Measurements from ENCODE around the gene DPM3. TPM values are rescaled to one million over a fixed set of nuclear protein-coding genes. Genes with fewer than 3 reads are reported as not detected.

Gene DPM3
- total and polyA plus RNA-seq, 2 of the 4 experiments (the other 2 are of a cell fraction) = 29.0 to 129 TPM

DNA sequence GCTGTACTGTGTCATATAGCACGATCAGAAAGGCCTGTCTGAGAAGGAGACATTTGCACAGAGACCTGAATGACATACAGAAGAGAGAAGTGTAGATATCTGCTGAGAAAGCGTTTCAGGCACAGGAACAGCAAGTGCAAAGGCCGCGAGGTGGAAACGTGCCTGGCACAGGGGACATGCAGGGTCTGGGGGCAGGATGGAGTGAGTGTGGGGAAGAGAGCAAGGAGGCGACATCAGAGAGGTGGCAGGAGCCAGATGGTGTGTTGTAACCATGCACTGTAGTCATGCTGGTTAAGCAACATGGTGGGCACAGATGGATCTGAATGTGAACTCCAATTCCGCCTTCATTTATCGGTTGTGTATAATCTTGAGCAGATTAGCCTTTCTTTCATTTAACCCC is 19.8 kb upstream of the DPM3 start:
- ChIA-PET POLR2A (ENCODE audit: unreplicated experiment) (no interaction called here), CTCF (no interaction called here)
- Histone ChIP-seq H3K23ac (ENCODE audit: low read depth, low read length) (no peak overlapping the region), H4K8ac (ENCODE audit: low read depth in 2 of 2, low read length in 2 of 2) (no peak overlapping the region), H2AK9ac (replicated peaks; ENCODE audit: low read depth, low read length, poor library complexity) (no peak overlapping the region), H3K56ac (ENCODE audit: extremely low read depth, insufficient read depth, low read length) (no peak overlapping the region), H2BK15ac (ENCODE audit: low read depth, low read length) (no peak overlapping the region), H3K4me2 (ENCODE audit: low read depth, low read length) (no peak overlapping the region), H3K27me3 (ENCODE audit: control insufficient read depth, insufficient read depth, low read length) (peaks cover 7% of the 10 kb centered on the region), H2AK5ac (ENCODE audit: low read depth, low read length) (no peak overlapping the region), H3K14ac (replicated peaks; ENCODE audit: low read depth, low read length) (no peak overlapping the region), H4K20me1 (ENCODE audit: insufficient read depth, low read length) (no peaks in the 10 kb centered on the region), H3K9me3 (ENCODE audit: control insufficient read depth, insufficient read depth, low read length) (no peaks in the 10 kb centered on the region), H3K4ac (ENCODE audit: low read depth, low read length) (no peak overlapping the region), H2BK120ac (ENCODE audit: low read depth, low read length) (no peak overlapping the region), H3K9me1 (ENCODE audit: insufficient read depth, low read length) (no peaks in the 10 kb centered on the region), H3K27ac (ENCODE audit: insufficient read depth, low read length) (no peak overlapping the region), H4K5ac (ENCODE audit: low read depth, low read length) (no peak overlapping the region), H2BK5ac (ENCODE audit: low read depth, low read length, poor library complexity, severe bottlenecking) (no peak overlapping the region), H3K36me3 (ENCODE audit: control insufficient read depth, insufficient read depth, low read length) (no peaks in the 10 kb centered on the region), H2AFZ (replicated peaks; ENCODE audit: low read length, poor library complexity) (no peak overlapping the region), H3K18ac (ENCODE audit: low read depth, low read length) (no peak overlapping the region), H3K4me3 (ENCODE audit: insufficient read depth, low read depth, low read length) (no peak overlapping the region), H4K91ac (ENCODE audit: insufficient read depth, low read depth, low read length) (no peak overlapping the region), H3K79me1 (ENCODE audit: low read depth in 1 of 2, low read length in 2 of 2) (no peaks in the 10 kb centered on the region), H2BK20ac (ENCODE audit: low read depth, low read length) (no peak overlapping the region), H3K9ac (ENCODE audit: low read depth, low read length) (no peak overlapping the region), H3K4me1 (ENCODE audit: control insufficient read depth, insufficient read depth, low read length) (no peaks in the 10 kb centered on the region)
- no TSS peak for BruUV-seq (replicated peaks)
- intact Hi-C loops (cut with micrococcal nuclease) (no loop called here), in situ Hi-C loops (cut with MboI; ENCODE audit: low sequenced_read_pairs) (no loop called here), dilution Hi-C loops (cut with HindIII; ENCODE audit: low sequenced_read_pairs, unreplicated experiment) (no loop called here)
- TF ChIP-seq MAZ (IDR thresholded peaks at IDR 0.05; ENCODE audit: borderline replicate concordance, low read depth, low read length) = no peak
- no peak for TF ChIP-seq CEBPB (IDR thresholded peaks at IDR 0.05; ENCODE audit: low read depth, low read length)
- TF ChIP-seq MAFK (IDR thresholded peaks at IDR 0.05; ENCODE audit: low read depth, low read length) = no peak
- TF ChIP-seq NFE2L2 (IDR thresholded peaks at IDR 0.05; ENCODE audit: low read depth, low read length) = no peak
- no peak for TF ChIP-seq RFX5 (IDR thresholded peaks at IDR 0.05; ENCODE audit: low read depth, low read length)
- no peak for TF ChIP-seq MXI1 (IDR thresholded peaks at IDR 0.05; ENCODE audit: borderline replicate concordance, low read depth, low read length)
- TF ChIP-seq SMC3 (IDR thresholded peaks at IDR 0.05; ENCODE audit: low read depth, low read length) = no peak
- no peak for TF ChIP-seq RCOR1 (IDR thresholded peaks at IDR 0.05; ENCODE audit: insufficient replicate concordance, low read length)
- TF ChIP-seq, protein P1, sequence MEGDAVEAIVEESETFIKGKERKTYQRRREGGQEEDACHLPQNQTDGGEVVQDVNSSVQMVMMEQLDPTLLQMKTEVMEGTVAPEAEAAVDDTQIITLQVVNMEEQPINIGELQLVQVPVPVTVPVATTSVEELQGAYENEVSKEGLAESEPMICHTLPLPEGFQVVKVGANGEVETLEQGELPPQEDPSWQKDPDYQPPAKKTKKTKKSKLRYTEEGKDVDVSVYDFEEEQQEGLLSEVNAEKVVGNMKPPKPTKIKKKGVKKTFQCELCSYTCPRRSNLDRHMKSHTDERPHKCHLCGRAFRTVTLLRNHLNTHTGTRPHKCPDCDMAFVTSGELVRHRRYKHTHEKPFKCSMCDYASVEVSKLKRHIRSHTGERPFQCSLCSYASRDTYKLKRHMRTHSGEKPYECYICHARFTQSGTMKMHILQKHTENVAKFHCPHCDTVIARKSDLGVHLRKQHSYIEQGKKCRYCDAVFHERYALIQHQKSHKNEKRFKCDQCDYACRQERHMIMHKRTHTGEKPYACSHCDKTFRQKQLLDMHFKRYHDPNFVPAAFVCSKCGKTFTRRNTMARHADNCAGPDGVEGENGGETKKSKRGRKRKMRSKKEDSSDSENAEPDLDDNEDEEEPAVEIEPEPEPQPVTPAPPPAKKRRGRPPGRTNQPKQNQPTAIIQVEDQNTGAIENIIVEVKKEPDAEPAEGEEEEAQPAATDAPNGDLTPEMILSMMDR (conservative IDR thresholded peaks at IDR 0.05; ENCODE audit: low read depth, low read length) = no peak
- TF ChIP-seq BHLHE40 (IDR thresholded peaks at IDR 0.05; ENCODE audit: low read depth, low read length) = no peak
- no peak for TF ChIP-seq RAD21 (IDR thresholded peaks at IDR 0.05; ENCODE audit: low read length)
- TF ChIP-seq, protein P2, sequence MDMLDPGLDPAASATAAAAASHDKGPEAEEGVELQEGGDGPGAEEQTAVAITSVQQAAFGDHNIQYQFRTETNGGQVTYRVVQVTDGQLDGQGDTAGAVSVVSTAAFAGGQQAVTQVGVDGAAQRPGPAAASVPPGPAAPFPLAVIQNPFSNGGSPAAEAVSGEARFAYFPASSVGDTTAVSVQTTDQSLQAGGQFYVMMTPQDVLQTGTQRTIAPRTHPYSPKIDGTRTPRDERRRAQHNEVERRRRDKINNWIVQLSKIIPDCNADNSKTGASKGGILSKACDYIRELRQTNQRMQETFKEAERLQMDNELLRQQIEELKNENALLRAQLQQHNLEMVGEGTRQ (IDR thresholded peaks at IDR 0.05; ENCODE audit: low read depth, low read length) = no peak
- no peak for TF ChIP-seq CHD1 (IDR thresholded peaks at IDR 0.05; ENCODE audit: low read depth, low read length)
- no peak for ATAC-seq (ENCODE audit: low read depth)
- WGBS, 2 experiments (ENCODE audit: extremely low coverage in 2 of 2, insufficient read length in 1 of 2) = no CpG with 5 or more reads among the region's 8 CpGs
- no peak for DNase-seq
